ENCODE data around the gene KRT15. TPM values are rescaled to one million over a fixed set of nuclear protein-coding genes. Genes with fewer than 3 reads are reported as not detected.

The KRT15 gene
- total and polyA plus RNA-seq, 10 of the 15 experiments (the other 5 are each of a cell fraction or from before 2014, with no cell fraction given), result 0.06 to 0.17 TPM; not detected in 8

GRCh38 chr17:41546819-41547218 lies 28.1 kb upstream of the KRT15 start:
- WGBS (ENCODE audit: insufficient coverage, insufficient replicate concordance, low lambda C conversion rate, missing lambda C conversion rate), result 17% methylated on average over 3 of the region's 3 CpGs
- in situ Hi-C loops (cut with MboI), result loop anchor here (5.0 kb wide), 2 partner anchors 115 to 640 kb away; no protein-coding TSS in a partner anchor
- Histone ChIP-seq H3K9ac (ENCODE audit: control insufficient read depth, insufficient read depth, low read length) (no peak overlapping the region), H3K27me3 (replicated peaks in 1 of 2; ENCODE audit: control insufficient read depth in 2 of 2, insufficient read depth in 2 of 2, low read length in 1 of 2) (no peaks in the 10 kb centered on the region; a peak in 2 of 4 replicates), H3K27ac (ENCODE audit: control insufficient read depth, insufficient read depth) (no peak overlapping the region), H4K20me1 (ENCODE audit: control insufficient read depth, insufficient read depth) (no peaks in the 10 kb centered on the region), H2AFZ (ENCODE audit: control insufficient read depth, low read depth, low read length) (no peak overlapping the region), H3K4me2 (ENCODE audit: control insufficient read depth, insufficient read depth) (no peak overlapping the region), H3K4me3 (no peak overlapping the region), H3K36me3 (ENCODE audit: control insufficient read depth in 2 of 2, insufficient read depth in 2 of 2, low read length in 1 of 2) (no peaks in the 10 kb centered on the region), H3K9me3 (replicated peaks; ENCODE audit: control insufficient read depth, insufficient read depth, low read length) (no peaks in the 10 kb centered on the region; the same call in 2 of the 3 replicates), H3K4me1 (ENCODE audit: control insufficient read depth, insufficient read depth, low read length) (no peaks in the 10 kb centered on the region), H3K79me2 (ENCODE audit: control insufficient read depth, insufficient read depth, low read length) (no peaks in the 10 kb centered on the region)
- POLR2A ChIA-PET, result no interaction called here
- no peak for FAIRE-seq
- TF ChIP-seq ASH2L (IDR thresholded peaks at IDR 0.05; ENCODE audit: borderline replicate concordance, low read depth) (no peak), EP300 (IDR thresholded peaks at IDR 0.05; ENCODE audit: borderline replicate concordance in 1 of 2, control insufficient read depth in 1 of 2, low read depth in 2 of 2, low read length in 2 of 2) (no peak), ZBTB4 (CRISPR knock-in tag; IDR thresholded peaks at IDR 0.05) (no peak)
- RAD21 ChIA-PET (ENCODE audit: unreplicated experiment), result no interaction called here
- CTCF ChIA-PET, result interaction anchor here (1.5 kb wide), 1 partner anchor 102 kb away, joined by 3 read pairs; no protein-coding TSS in a partner anchor
- SMC1A ChIA-PET (ENCODE audit: uncharacterized antibody, unreplicated experiment), result no interaction called here
- intact Hi-C loops (cut with micrococcal nuclease; ENCODE audit: unreplicated experiment), result no loop called here
- no peak for DNase-seq (ENCODE audit: low read depth, low spot score)
- BruUV-seq (replicated peaks), result no TSS peak
- ATAC-seq, result no peak

All from GM12878 (cell line).